Stomach (tissue), 4 donors: Measurements from ENCODE around the gene RBM39.

Experiments used
- POLR2AphosphoS5 ChIP-seq, 3 donors: sonication (generic); formaldehyde crosslinking; IDR thresholded peaks; one replicate each; pipeline ENCODE4 v1.6.1; 2016; ENCODE audit warnings: antibody characterized with exemption in 3 of 3
- TF ChIP-seq, protein P1 (sequence below), 7 experiments: fragments of 450-650 bp in 4 of 7; fragments of 200-600 bp in 3 of 7; sonication (generic) in 3 of 7; IDR thresholded peaks; one replicate each; pipeline ENCODE4 v1.5.1; 2016 to 2019; ENCODE audit warnings: antibody characterized with exemption in 7 of 7, control low read depth in 2 of 7, mild to moderate bottlenecking in 1 of 7

DNA sequence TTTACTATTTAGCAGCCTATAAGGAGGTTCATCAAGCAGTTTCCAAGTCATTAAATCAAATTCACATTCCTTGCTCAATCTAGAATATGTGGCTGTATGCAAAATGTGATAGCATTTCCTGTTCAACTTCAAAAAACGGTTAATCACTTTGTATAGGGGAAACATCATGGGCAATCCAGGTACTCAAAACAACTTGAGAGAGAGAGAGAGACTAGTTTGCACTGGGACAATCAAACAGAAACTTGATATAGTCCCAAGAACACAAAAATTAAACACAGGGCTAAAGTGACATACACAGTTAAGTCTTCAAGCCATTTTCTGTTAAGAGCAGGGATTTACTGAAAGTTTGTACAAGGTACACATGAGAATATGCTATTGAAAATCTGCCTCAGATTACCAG, 84.8 kb downstream of the RBM39 start:
- TF ChIP-seq, protein P1, sequence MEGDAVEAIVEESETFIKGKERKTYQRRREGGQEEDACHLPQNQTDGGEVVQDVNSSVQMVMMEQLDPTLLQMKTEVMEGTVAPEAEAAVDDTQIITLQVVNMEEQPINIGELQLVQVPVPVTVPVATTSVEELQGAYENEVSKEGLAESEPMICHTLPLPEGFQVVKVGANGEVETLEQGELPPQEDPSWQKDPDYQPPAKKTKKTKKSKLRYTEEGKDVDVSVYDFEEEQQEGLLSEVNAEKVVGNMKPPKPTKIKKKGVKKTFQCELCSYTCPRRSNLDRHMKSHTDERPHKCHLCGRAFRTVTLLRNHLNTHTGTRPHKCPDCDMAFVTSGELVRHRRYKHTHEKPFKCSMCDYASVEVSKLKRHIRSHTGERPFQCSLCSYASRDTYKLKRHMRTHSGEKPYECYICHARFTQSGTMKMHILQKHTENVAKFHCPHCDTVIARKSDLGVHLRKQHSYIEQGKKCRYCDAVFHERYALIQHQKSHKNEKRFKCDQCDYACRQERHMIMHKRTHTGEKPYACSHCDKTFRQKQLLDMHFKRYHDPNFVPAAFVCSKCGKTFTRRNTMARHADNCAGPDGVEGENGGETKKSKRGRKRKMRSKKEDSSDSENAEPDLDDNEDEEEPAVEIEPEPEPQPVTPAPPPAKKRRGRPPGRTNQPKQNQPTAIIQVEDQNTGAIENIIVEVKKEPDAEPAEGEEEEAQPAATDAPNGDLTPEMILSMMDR (IDR thresholded peaks at IDR 0.05), result no peak
- no peak for TF ChIP-seq POLR2AphosphoS5 (IDR thresholded peaks at IDR 0.05)
